Panc1 (cell line): ENCODE measurements around the gene LPIN1. TPM values are rescaled to one million over a fixed set of nuclear protein-coding genes. Genes with fewer than 3 reads are reported as not detected.

Experiments
- ATAC-seq: fragments of 200-7000 bp; cut with Tn5 transposase; 2 replicates; pipeline ENCODE4 v1.9.1; 2020; ENCODE audit warnings: mild to moderate bottlenecking, moderate library complexity
- BruUV-seq: library from RNA; stranded (reverse); fragments of 400-500 nt; replicated peaks from 2 replicates; lab custom pipeline; 2021; lab: Mats Ljungman, UMichigan
- CTCF ChIA-PET: fragments of 300-600 bp; sonication (Branson Sonifier 250); formaldehyde crosslinking; loops from one replicate; lab custom pipeline; 2022; ENCODE audit warnings: antibody characterized with exemption; lab: Charles Lee
- POLR2A ChIA-PET: fragments of 300-600 bp; sonication (Branson Sonifier 250); formaldehyde crosslinking; loops from one replicate; lab custom pipeline; 2022; ENCODE audit warnings: antibody characterized with exemption; lab: Charles Lee
- DNase-seq: peaks from one replicate; pipeline ENCODE4 v3.0.0-alpha.2; 2010; ENCODE audit warnings: low read depth, low spot score
- H3K27ac ChIP-seq: 2 replicates; pipeline ENCODE4 v1.5.1; 2011; ENCODE audit warnings: mild to moderate bottlenecking, low read length, inconsistent platforms
- H3K27me3 ChIP-seq: fragments of 200-500 bp; sonication (Bioruptor generic); 2 replicates; pipeline ENCODE4 v1.6.0; 2014; ENCODE audit warnings: low read length, inconsistent platforms; ENCODE audit not compliant: control insufficient read depth, insufficient read depth
- H3K36me3 ChIP-seq: fragments of 200-500 bp; sonication (Bioruptor generic); 2 replicates; pipeline ENCODE4 v1.5.1; 2014; ENCODE audit warnings: inconsistent platforms, mild to moderate bottlenecking, low read length, moderate library complexity; ENCODE audit not compliant: control insufficient read depth, insufficient read depth
- H3K4me1 ChIP-seq: 2 replicates; pipeline ENCODE4 v1.5.1; 2011; ENCODE audit warnings: inconsistent platforms, mild to moderate bottlenecking, low read length, moderate library complexity; ENCODE audit not compliant: control insufficient read depth, insufficient read depth
- H3K4me3 ChIP-seq, 2 experiments: 2 replicates each; pipeline ENCODE4 v1.5.1; 2011 to 2012; ENCODE audit warnings: low read depth in 2 of 2, low read length in 2 of 2, mild to moderate bottlenecking in 2 of 2, inconsistent platforms in 1 of 2, moderate library complexity in 1 of 2
- H3K9me3 ChIP-seq: fragments of 200-500 bp; sonication (Bioruptor generic); 2 replicates; pipeline ENCODE4 v1.5.1; 2014; ENCODE audit warnings: low read depth, mild to moderate bottlenecking, inconsistent platforms, low read length, moderate library complexity; ENCODE audit not compliant: control insufficient read depth, insufficient read depth
- POLR2AphosphoS5 ChIP-seq: IDR thresholded peaks from 2 replicates; pipeline ENCODE4 v1.6.1; 2012; ENCODE audit warnings: mild to moderate bottlenecking, low read depth, low read length, moderate library complexity
- SIN3A ChIP-seq: IDR thresholded peaks from 2 replicates; pipeline ENCODE4 v1.6.1; 2012; ENCODE audit warnings: low read depth, mild to moderate bottlenecking, low read length, moderate library complexity, borderline replicate concordance; ENCODE audit not compliant: insufficient read depth
- TCF7L2 ChIP-seq: IDR thresholded peaks from 2 replicates; pipeline ENCODE4 v1.6.1; 2011; ENCODE audit warnings: mild to moderate bottlenecking, low read depth, low read length, inconsistent platforms
- in situ Hi-C: cut with HindIII; loops from 2 replicates; pipeline ENCODE4 v1.10.0; 2016; ENCODE audit warnings: low sequenced_read_pairs, low pct_unique_long_range_greater_than_20kb
- intact Hi-C: fragments of 100-400 bp; cut with micrococcal nuclease; formaldehyde crosslinking; loops from one replicate; pipeline ENCODE4 v1.10.0; 2022; ENCODE audit not compliant: unreplicated experiment
- total RNA-seq: library from RNA; stranded (reverse); gene quantifications from one replicate; pipeline ENCODE4 v1.2.1, GENCODE V29; 2021; ENCODE audit not compliant: unreplicated experiment
- TF ChIP-seq, protein P1 (sequence below), 2 experiments: IDR thresholded peaks; 2 replicates each; pipeline ENCODE4 v1.6.1; 2011 to 2012; ENCODE audit warnings: low read depth in 2 of 2, control low read depth in 1 of 2, low read length in 1 of 2, mild to moderate bottlenecking in 1 of 2, moderate library complexity in 1 of 2; ENCODE audit not compliant: insufficient read depth in 1 of 2
- TF ChIP-seq, protein P2 (sequence below): fragments of 450-650 bp; IDR thresholded peaks from 2 replicates; pipeline ENCODE4 v1.5.1; 2017; ENCODE audit warnings: mild to moderate bottlenecking

Gene LPIN1
- total RNA-seq, 1 experiment from 2014 or later = 51.8 TPM

DNA sequence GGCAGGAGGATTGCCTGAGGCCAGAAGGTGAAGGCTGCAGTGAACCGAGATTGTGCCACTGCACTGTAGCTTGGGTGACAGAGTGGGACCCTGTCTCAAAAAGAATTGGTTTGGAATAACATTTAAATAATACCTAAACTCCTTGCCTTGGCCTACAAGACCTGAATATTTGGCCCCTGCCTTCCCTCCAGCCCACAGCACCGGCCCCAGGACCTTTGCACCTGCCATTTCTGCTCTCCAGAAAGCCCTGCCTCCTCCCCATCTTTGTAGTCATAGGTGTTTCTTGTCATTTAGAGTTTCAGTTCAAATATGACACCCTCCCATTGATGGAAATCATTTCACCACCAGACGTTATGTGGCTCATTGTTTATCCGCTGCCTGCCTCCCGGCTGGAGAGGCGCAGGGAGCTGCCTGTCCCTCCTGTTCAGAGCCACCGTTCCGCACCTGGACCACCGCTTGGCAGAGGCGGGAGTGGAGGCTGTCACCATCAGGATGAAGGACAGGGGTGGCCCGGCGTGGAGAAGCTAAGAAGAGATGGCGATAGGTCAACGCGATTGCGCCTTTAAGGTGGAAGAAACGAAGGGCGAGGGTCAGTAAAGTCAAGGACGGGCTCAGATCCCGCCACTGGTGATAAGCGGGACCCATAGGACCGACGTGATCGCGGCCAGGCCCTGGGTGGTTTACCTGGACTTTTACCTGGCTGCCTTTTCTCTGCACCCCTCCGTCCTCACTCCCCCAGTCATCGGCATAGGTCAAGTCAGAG lies 638 bp upstream of the LPIN1 start:
- intact Hi-C loops = loop anchor here (2.0 kb wide), 1 partner anchor 53 kb away; no protein-coding TSS in a partner anchor

DNA sequence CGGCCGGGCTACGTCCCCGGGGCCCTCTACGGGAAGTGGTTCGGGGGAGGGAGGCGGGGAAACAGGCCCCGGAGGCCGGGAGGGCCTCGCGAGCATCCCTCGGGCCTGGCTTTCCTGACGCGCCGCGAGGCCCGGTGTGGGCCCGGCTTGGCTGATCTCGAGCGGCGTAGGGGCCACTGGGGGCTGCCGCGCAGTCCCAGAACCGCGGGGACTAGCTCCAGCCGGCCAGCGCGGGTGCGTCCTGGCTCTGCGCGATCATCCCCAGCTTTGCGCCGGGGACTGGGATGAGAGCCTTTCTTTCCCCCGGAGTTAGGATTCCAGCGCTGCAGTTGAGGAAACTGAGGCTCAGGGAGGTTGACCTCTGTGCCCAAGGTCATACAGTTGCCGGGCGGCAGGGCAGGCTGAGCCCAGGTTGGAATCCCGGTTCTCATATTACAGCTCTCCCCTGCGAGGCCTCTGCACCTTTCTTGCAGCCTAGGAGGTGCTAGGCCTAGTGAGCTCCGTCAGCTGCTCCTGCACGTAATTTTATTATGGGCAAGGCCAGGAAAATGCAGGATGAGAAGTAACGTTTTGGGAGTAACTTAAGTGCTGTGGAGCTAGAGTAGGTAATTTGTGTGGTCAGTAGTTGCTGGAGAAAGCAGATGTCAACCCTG lies 501 bp downstream of the LPIN1 start:
- Histone ChIP-seq H3K4me1 (peaks cover 75% of the 10 kb centered on the region), H3K27ac (peak overlapping the region; percentile 86), H3K36me3 (no peaks in the 10 kb centered on the region; the same call in 1 of the 2 replicates), H3K27me3 (no peaks in the 10 kb centered on the region), H3K4me3 (peak overlapping the region; percentile 83 to 93), H3K9me3 (no peaks in the 10 kb centered on the region)
- peak; percentile 43 for ATAC-seq
- CTCF ChIA-PET = interaction anchor here (0.6 to 1.0 kb wide), 6 partner anchors 32 to 284 kb away, joined by 3 to 7 read pairs (median 4); no protein-coding TSS in a partner anchor
- no peak for DNase-seq
- intact Hi-C loops (no loop called here), in situ Hi-C loops (no loop called here)
- no peak for TF ChIP-seq POLR2AphosphoS5
- peak; percentile 56; the same call in 1 of the 2 replicates for TF ChIP-seq SIN3A
- POLR2A ChIA-PET = interaction anchor here (0.5 kb wide), 1 partner anchor 28 kb away, joined by 3 read pairs; no protein-coding TSS in a partner anchor
- no TSS peak for BruUV-seq

More for the DNA sequence above, 638 bp upstream of the LPIN1 start:
- TF ChIP-seq, protein P1, sequence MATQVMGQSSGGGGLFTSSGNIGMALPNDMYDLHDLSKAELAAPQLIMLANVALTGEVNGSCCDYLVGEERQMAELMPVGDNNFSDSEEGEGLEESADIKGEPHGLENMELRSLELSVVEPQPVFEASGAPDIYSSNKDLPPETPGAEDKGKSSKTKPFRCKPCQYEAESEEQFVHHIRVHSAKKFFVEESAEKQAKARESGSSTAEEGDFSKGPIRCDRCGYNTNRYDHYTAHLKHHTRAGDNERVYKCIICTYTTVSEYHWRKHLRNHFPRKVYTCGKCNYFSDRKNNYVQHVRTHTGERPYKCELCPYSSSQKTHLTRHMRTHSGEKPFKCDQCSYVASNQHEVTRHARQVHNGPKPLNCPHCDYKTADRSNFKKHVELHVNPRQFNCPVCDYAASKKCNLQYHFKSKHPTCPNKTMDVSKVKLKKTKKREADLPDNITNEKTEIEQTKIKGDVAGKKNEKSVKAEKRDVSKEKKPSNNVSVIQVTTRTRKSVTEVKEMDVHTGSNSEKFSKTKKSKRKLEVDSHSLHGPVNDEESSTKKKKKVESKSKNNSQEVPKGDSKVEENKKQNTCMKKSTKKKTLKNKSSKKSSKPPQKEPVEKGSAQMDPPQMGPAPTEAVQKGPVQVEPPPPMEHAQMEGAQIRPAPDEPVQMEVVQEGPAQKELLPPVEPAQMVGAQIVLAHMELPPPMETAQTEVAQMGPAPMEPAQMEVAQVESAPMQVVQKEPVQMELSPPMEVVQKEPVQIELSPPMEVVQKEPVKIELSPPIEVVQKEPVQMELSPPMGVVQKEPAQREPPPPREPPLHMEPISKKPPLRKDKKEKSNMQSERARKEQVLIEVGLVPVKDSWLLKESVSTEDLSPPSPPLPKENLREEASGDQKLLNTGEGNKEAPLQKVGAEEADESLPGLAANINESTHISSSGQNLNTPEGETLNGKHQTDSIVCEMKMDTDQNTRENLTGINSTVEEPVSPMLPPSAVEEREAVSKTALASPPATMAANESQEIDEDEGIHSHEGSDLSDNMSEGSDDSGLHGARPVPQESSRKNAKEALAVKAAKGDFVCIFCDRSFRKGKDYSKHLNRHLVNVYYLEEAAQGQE (IDR thresholded peaks at IDR 0.05; ENCODE audit: insufficient read depth in 1 of 2, low read depth in 2 of 2, low read length in 1 of 2) = no peak
- TF ChIP-seq TCF7L2 (no peak), SIN3A (no peak), POLR2AphosphoS5 (no peak)
- TF ChIP-seq, protein P2, sequence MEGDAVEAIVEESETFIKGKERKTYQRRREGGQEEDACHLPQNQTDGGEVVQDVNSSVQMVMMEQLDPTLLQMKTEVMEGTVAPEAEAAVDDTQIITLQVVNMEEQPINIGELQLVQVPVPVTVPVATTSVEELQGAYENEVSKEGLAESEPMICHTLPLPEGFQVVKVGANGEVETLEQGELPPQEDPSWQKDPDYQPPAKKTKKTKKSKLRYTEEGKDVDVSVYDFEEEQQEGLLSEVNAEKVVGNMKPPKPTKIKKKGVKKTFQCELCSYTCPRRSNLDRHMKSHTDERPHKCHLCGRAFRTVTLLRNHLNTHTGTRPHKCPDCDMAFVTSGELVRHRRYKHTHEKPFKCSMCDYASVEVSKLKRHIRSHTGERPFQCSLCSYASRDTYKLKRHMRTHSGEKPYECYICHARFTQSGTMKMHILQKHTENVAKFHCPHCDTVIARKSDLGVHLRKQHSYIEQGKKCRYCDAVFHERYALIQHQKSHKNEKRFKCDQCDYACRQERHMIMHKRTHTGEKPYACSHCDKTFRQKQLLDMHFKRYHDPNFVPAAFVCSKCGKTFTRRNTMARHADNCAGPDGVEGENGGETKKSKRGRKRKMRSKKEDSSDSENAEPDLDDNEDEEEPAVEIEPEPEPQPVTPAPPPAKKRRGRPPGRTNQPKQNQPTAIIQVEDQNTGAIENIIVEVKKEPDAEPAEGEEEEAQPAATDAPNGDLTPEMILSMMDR = no peak
- ChIA-PET CTCF (interaction anchor here (0.6 to 2.5 kb wide), 3 partner anchors 34 to 52 kb away, joined by 4 to 11 read pairs (median 4); no protein-coding TSS in a partner anchor), POLR2A (no interaction called here)
- no peak for ATAC-seq
- BruUV-seq = no TSS peak
- peak overlapping the region; percentile 48 to 83 for H3K4me3 ChIP-seq
- H3K4me1 ChIP-seq = peaks cover 69% of the 10 kb centered on the region
- no peaks in the 10 kb centered on the region for H3K27me3 ChIP-seq
- DNase-seq = no peak
- H3K9me3 ChIP-seq = no peaks in the 10 kb centered on the region
- no peaks in the 10 kb centered on the region; the same call in 1 of the 2 replicates for H3K36me3 ChIP-seq
- in situ Hi-C loops = no loop called here
- H3K27ac ChIP-seq = peak overlapping the region; percentile 96
